Stimulated activated naive CD8-positive, alpha-beta T cell treated with anti-CD3 and anti-CD28 coated beads, Interleukin-15, amount 100 ng/mL, for 72 hours (primary cell): ENCODE results near the gene TUBB4B.

Experiments
- ATAC-seq: fragments of 150-1000 bp; cut with Tn5 transposase; 2 replicates; pipeline ENCODE4 v1.10.0; 2021; ENCODE audit warnings: mild to moderate bottlenecking, moderate library complexity
- DNase-seq, 2 donors: peaks; one replicate each; pipeline ENCODE4 v3.0.0; 2021 to 2022
- H3K27ac Mint-ChIP-seq, 2 donors: one replicate each; pipeline ENCODE4 v1.8.0; 2022; ENCODE audit warnings: mild to moderate bottlenecking in 2 of 2, mixed read lengths in 2 of 2, moderate library complexity in 2 of 2
- H3K27me3 Mint-ChIP-seq: one replicate; pipeline ENCODE4 v1.8.0; 2022; ENCODE audit warnings: mixed read lengths
- H3K4me1 Mint-ChIP-seq: one replicate; pipeline ENCODE4 v1.8.0; 2022; ENCODE audit warnings: mild to moderate bottlenecking, mixed read lengths
- H3K4me3 Mint-ChIP-seq, 2 donors: one replicate each; pipeline ENCODE4 v1.8.0; 2022; ENCODE audit warnings: mild to moderate bottlenecking in 2 of 2, mixed read lengths in 2 of 2, moderate library complexity in 1 of 2
- H3K9me3 Mint-ChIP-seq, 2 donors: one replicate each; pipeline ENCODE4 v1.8.0; 2022; ENCODE audit warnings: mixed read lengths in 2 of 2

TUBB4B gene

DNA sequence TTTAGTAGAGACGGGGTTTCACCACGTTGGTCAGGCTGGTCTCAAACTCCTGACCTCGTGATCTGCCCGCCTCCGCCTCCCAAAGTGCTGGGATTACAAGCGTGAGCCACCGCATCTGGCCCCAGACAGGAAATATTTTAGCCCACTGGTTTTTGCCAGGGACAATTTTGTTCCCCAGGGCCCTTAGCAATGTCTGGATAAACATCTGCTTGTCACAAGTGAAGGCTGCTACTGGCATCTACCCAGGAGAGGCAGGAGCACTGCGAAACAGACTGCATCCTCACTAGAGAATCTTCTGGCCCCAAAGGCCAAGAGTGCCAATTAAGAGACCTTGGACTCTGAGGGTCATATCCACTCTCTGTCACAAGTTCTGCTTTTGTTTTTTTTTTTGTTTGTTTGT is 38.1 kb upstream of the TUBB4B start:
- Mint-ChIP-seq H3K27me3 (peaks cover 15% of the 10 kb centered on the region), H3K4me3 (no peak overlapping the region), H3K4me1 (peaks cover 82% of the 10 kb centered on the region), H3K9me3 (no peaks in the 10 kb centered on the region), H3K27ac (no peak overlapping the region)
- ATAC-seq, result no peak
- no peak for DNase-seq

DNA sequence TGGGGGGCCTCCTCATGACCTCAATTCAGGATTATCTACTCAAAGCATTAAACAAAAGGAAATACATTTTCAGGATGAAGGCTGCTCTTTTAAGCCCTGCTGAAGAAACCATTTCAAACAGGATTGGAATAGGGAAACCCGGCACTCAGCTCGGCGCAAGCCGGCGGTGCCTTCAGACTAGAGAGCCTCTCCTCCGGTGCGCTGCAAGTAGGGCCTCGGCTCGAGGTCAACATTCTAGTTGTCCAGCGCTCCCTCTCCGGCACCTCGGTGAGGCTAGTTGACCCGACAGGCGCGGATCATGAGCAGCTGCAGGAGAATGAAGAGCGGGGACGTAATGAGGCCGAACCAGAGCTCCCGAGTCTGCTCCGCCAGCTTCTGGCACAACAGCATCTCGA is 36.4 kb upstream of the TUBB4B start:
- Mint-ChIP-seq H3K27me3 (peaks cover 1% of the 10 kb centered on the region), H3K4me3 (peak overlapping the region; percentile 95 to 98), H3K4me1 (peaks cover 70% of the 10 kb centered on the region), H3K9me3 (no peaks in the 10 kb centered on the region), H3K27ac (peak overlapping the region; percentile 92 to 95)
- DNase-seq (no peak), ATAC-seq (no peak)

DNA sequence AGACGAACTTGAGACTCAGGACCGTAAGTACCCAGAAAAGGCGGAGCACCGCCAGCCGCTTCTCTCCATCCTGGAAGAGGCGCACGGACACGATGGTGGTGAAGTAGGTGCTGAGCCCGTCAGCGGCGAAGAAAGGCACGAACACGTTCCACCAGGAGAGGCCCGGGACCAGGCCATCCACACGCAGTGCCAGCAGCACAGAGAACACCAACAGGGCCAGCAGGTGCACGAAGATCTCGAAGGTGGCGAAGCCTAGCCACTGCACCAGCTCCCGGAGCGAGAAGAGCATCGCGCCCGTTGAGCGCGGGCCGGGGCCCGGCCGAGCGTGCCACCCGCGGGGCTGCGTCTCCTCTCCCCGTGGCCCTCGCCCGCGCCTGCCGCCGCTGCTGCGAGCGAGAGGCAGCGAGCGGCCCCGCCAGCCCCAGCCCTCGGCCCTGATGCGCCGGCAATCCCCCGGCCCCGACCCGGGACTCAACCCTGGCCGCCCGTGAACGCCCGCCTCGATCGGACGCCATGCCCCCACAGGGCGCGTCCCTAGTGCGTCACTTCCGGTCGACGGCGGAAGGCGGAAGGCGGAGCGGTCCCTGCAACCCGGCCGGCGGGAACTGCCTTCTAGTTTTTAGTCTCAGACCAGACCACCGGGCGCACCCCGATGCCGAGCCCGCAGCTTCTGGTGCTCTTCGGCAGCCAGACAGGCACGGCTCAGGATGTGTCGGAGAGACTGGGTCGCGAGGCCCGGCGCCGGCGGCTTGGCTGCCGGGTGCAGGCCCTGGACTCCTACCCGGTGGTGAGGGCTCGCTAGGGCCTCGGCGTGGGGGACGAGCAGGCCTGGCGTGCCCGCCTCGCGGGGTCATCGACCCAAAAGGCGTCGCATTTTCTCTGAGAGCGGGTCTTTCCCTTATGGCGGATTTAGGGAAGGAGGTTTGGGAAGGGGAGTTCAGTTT is 35.7 kb upstream of the TUBB4B start, which contains the start of the genes NDOR1 and TMEM203:
Gene NDOR1, plus strand, starts transcription at position 575 of the 944 bp plus-strand sequence. Its CDS starts 78 bp downstream, at position 653.
Gene TMEM203, minus strand, starts transcription at position 523 of the 944 bp plus-strand sequence. Its CDS starts 234 bp downstream, at position 289.
- Mint-ChIP-seq H3K4me1 (peaks cover 69% of the 10 kb centered on the region), H3K9me3 (no peaks in the 10 kb centered on the region), H3K27me3 (no peaks in the 10 kb centered on the region), H3K27ac (peak within 1 kb of the TSS; percentile 96 to 97), H3K4me3 (peak within 1 kb of the TSS; percentile 95 to 98)
- DNase-seq (peak; percentile 88 to 92), ATAC-seq (peak; percentile 71)

DNA sequence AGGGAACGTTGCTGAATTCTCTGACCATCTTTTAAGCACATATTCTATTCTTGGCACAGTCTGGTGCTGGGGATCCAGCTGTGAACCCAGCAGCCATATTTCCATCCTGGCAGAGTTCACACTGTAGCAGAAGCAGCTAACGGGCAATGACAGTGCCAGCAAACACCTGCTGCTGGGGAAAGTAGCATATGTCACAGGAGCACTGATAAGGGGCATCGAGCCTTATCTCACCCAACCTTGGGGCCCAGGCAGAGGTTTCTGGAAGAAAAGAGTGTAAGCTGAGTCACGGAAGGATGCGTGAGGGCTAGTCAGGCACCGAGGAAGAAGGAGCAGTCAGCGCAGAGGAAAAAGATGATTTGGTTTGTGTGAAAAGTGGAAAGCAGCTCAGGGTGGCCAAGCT is 34.5 kb upstream of the TUBB4B start:
- H3K9me3 Mint-ChIP-seq, result no peaks in the 10 kb centered on the region
- DNase-seq (no peak), ATAC-seq (no peak)
- H3K4me3 Mint-ChIP-seq, result peak overlapping the region; percentile 95 to 98
- peak overlapping the region; percentile 96 to 97 for H3K27ac Mint-ChIP-seq
- peaks cover 60% of the 10 kb centered on the region for H3K4me1 Mint-ChIP-seq
- no peaks in the 10 kb centered on the region for H3K27me3 Mint-ChIP-seq

DNA sequence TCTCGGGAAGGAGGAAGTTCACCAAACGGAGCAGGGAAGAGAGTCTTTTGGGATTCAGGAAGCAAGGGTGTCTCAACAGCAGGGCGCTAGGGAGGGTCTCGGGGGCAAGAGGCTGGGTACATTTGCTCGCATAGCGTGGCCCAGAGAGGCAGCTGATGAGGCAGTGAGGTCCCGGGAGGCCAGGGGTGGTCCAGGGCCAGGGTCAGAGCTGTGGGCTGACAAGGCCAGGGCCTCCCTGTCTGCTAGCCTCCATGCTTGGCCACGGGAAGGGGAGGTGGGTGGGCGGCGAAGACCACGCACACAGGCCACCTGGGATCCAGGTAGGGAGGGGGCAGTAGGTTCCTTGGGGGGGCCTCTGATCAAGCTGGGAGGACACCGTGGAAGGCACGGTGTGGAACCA is 29.6 kb upstream of the TUBB4B start:
- no peak for DNase-seq
- peak; percentile 19 for ATAC-seq
- Mint-ChIP-seq H3K27ac (peak overlapping the region in 1 of 2 donors; percentile 7), H3K4me3 (no peak overlapping the region), H3K9me3 (no peaks in the 10 kb centered on the region), H3K27me3 (no peaks in the 10 kb centered on the region), H3K4me1 (peaks cover 18% of the 10 kb centered on the region)

DNA sequence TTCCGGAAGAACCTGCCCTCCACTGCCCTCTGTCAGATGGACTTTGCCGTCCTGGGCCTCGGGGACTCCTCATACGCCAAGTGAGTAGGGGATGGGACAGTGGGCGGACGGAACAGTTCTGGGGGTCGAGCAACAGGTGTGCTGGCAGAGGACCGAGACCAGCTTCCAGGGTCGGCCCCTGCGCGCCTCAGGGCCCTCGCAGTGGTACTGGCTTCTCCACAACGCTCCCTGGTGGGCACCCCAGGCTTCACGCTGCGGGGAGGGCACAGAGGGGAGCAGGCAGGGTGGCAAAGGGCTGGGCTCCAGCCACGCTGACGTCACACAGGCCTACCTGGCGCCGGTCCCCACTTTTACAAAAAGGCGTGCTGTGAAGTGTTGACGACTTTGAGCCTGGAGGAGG is 28.6 kb upstream of the TUBB4B start:
- H3K9me3 Mint-ChIP-seq, result no peaks in the 10 kb centered on the region
- no peaks in the 10 kb centered on the region for H3K27me3 Mint-ChIP-seq
- H3K27ac Mint-ChIP-seq, result no peak overlapping the region
- H3K4me3 Mint-ChIP-seq, result no peak overlapping the region
- DNase-seq (no peak), ATAC-seq (no peak)
- peaks cover 8% of the 10 kb centered on the region for H3K4me1 Mint-ChIP-seq

DNA sequence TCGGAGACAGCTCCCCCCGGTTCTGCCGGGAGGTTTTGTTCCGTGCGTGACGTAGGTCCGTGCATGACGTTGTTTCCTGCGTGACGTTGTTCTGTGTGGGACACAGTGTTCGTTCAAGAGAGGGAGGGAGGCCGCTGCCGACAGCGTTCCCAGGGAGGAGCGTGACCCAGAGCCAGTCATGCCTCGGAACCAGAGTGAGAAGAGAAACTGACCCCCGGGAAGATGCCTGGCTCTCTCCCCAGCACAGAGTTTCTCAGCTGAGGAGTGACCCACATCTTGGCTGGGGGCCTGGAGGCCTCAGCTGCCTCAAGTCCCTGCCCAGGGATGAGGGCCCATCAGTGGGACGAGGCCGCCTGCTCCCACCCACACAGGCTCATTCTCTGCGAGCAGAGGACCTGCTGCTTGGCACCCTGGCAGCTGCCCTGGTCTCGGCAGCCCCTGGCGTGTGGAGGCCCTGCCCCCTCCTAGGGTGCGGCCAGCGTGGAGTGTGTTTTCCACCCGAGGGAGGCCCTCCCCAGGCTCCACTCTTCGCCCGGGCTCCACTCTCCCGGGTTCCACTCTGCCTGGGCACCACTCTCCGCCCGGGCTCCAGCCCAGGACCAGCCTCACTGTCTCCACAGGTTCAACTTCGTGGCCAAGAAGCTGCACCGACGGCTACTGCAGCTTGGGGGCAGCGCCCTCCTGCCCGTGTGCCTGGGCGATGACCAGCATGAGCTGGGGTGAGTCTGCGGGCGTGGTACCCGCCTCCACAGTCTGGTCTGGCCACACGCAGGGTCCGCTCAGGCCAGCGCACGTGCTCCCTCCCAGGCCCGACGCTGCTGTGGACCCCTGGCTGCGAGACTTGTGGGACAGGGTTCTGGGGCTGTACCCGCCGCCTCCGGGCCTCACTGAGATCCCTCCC is 27.7 kb upstream of the TUBB4B start:
- ATAC-seq (peak; percentile 32), DNase-seq (no peak)
- Mint-ChIP-seq H3K27me3 (no peaks in the 10 kb centered on the region), H3K4me1 (peaks cover 5% of the 10 kb centered on the region), H3K9me3 (no peaks in the 10 kb centered on the region), H3K4me3 (no peak overlapping the region), H3K27ac (no peak overlapping the region)

DNA sequence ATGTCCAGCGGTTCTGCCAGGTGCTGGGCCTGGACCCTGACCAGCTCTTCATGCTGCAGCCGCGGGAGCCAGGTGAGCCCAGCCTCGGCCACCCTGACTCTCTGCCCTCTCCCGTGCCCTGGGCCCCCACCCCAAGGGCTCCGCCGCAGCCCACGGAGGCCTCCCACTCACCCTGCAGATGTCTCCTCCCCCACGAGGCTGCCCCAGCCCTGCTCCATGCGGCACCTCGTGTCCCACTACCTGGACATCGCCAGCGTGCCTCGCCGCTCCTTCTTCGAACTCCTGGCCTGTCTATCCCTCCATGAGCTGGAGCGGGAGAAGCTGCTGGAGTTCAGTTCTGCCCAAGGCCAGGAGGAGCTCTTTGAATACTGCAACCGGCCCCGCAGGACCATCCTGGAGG is 26.5 kb upstream of the TUBB4B start:
- H3K27me3 Mint-ChIP-seq, result no peaks in the 10 kb centered on the region
- DNase-seq (no peak), ATAC-seq (no peak)
- no peaks in the 10 kb centered on the region for H3K4me1 Mint-ChIP-seq
- no peak overlapping the region for H3K27ac Mint-ChIP-seq
- no peaks in the 10 kb centered on the region for H3K9me3 Mint-ChIP-seq
- no peak overlapping the region for H3K4me3 Mint-ChIP-seq

DNA sequence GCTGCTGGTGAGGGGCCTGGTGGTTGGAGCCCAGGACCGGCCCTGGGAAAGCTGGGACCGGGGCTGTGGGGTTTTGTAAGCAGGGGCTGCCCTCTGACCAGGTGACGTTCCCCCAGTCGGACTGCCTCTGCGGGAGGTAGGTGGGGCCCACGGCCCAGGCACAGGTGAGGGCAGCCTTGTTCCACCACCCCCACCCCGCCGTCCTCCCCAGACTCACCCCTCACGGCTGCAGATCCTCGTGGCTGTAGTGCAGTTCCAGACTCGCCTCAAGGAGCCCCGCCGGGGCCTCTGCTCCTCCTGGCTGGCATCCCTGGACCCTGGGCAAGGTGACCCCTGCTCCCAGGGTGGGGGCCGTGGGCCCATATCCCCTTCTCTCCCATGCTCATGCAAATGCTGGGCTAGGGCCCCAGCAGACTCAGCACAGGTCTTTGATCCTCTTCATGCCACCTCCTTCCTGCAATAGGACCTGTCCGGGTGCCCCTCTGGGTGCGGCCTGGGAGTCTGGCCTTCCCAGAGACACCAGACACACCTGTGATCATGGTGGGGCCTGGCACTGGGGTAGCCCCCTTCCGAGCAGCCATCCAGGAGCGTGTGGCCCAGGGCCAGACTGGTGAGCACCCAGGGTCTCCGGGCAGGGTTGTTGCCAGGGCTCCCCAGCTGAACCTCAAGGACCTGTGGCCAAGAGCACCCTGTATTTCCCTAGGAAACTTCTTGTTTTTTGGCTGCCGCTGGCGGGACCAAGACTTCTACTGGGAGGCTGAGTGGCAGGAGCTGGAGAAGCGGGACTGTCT is 25.7 kb upstream of the TUBB4B start:
- ATAC-seq, result no peak
- Mint-ChIP-seq H3K27me3 (no peaks in the 10 kb centered on the region), H3K4me1 (no peaks in the 10 kb centered on the region), H3K4me3 (no peak overlapping the region), H3K9me3 (no peaks in the 10 kb centered on the region), H3K27ac (peak overlapping the region in 1 of 2 donors; percentile 33)
- no peak for DNase-seq

DNA sequence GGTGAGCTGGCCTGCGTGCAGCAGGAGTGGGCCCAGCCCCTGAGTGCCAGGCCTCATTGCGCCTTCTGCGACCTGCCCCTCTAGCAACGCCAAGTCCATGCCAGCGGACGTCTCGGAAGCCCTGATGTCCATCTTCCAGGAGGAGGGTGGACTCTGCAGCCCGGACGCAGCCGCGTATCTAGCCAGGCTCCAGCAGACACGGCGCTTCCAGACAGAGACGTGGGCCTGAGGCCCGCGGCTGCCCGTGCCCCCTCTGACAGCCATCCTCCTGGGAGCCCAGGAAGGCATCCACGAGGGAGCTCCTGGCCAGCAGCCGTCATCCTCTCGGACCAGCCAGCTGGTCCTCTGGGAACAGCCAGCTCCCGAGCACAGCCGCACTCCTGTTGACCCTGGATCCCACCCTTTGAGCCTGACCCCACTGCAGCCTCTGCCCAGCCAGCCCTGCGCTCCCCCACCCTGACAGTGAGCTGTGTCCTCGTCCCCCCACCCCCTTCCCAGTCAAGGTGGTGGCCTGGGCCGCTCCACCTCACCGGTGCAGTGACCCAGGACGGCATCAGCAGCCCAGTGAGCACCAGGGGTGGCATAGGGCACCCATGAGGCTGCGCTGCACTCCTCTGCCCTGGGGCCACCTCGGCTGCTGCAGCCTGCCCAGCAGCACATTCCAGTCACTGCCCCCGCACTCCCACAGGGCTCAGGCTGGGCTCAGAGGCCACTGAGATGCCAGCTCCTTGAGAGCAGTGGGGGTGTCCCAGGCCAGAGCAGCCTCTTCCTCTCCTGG is 24.7 kb upstream of the TUBB4B start:
- no peak overlapping the region for H3K27ac Mint-ChIP-seq
- H3K27me3 Mint-ChIP-seq, result no peaks in the 10 kb centered on the region
- no peaks in the 10 kb centered on the region for H3K9me3 Mint-ChIP-seq
- no peak overlapping the region for H3K4me3 Mint-ChIP-seq
- ATAC-seq, result no peak
- no peak for DNase-seq
- no peaks in the 10 kb centered on the region for H3K4me1 Mint-ChIP-seq

DNA sequence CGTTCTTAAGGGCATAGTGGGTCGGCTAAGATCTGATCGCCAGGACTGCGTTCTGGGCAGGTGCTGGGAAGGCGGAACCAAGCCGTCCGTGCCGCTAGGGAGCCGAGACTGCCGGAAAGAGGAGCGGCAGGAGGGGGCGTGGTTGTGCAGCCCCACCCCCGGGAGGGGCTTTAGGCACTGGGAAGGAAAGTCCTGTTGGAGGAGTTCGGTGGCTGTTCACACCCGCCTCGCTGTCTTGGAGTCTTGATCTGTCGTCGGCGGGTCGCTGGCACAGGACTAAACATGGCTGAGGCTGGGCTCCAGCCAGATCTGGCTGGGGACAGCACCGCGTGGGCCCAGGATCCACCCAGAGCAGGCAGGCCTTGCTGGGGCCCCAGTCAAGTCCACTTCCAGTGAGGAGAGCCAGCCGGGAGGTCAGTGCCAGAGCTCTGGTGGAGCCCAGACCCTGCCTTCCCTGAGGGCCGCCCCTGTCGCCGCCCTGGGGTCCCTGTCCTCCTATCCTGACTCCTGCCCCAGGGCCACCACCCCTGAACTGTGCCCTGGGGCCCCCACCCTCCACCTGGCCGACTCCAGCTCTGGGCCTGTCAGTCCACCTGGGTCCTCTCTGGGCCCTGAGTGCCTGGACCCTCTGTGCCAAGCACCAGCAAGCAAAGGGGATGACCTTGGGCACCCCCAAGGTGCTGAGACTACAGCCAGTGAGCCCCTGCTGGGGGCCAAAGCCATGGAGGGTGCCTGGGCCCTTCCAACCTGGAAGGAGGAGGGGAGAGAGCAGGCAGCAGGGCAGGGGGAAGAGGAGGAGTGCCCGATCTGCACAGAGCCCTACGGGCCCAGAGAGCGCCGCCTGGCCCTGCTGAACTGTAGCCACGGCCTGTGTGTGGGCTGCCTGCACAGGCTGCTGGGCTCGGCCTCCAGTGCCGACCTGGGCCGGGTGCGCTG is 23.5 kb upstream of the TUBB4B start:
- no peak for DNase-seq
- Mint-ChIP-seq H3K4me3 (no peak overlapping the region), H3K27ac (no peak overlapping the region), H3K9me3 (no peaks in the 10 kb centered on the region), H3K27me3 (no peaks in the 10 kb centered on the region), H3K4me1 (no peaks in the 10 kb centered on the region)
- ATAC-seq, result no peak

DNA sequence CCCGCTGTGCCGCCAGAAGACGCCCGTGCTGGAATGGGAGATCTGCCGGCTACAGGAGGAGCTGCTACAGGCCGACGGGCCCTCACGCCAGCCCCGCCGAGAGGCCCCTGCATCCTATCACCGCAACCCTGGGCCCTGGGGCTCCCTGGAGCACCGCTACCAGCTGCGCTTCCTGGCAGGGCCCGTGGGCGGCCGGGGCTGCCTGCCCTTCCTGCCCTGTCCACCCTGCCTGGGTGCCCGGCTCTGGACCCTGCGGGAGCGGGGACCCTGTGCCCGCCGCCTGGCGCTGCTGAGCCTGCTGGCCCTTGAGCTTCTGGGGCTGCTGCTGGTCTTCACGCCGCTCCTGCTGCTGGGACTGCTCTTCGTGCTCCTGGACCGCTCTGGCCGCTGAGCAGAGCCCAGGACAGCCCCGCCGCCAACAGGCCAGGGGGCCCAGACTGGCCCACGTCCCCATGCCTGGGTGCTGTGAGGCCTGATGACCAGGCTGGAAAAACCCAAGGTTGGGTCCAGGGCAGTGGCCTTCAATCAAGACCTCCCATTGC is 22.8 kb upstream of the TUBB4B start:
- Mint-ChIP-seq H3K27ac (no peak overlapping the region), H3K4me1 (peaks cover 6% of the 10 kb centered on the region)

DNA sequence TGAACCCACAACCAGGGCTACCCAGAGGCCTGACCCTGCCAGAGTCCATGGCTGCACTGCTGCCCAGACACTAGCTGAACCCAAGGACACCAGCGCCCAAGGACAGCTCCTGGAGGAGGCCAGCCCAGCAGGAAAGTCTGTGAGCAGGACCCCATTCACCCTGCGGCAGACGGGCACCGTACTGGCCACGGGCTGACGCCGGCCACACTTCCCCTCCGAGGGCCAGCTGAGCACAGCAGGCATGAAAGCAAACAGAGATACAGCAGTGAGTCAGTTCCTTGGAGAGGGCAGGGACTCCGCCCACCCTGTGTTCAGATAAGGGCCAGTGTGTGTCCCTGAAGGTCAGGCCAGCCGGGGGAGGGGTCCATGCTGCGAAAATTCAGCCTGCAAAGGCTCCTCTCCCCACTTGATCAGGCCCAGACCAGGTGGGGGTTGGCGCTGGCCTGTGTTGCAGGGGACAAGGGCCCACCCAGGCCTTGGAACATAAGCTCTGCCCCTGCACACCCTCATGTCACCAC is 22.3 kb upstream of the TUBB4B start:
- Mint-ChIP-seq H3K4me3 (no peak overlapping the region), H3K9me3 (no peaks in the 10 kb centered on the region), H3K27me3 (no peaks in the 10 kb centered on the region), H3K27ac (no peak overlapping the region), H3K4me1 (peaks cover 6% of the 10 kb centered on the region)
- ATAC-seq (no peak), DNase-seq (no peak)

More for the DNA sequence above, 22.8 kb upstream of the TUBB4B start:
- DNase-seq (no peak), ATAC-seq (no peak)
- H3K9me3 Mint-ChIP-seq, result no peaks in the 10 kb centered on the region
- no peaks in the 10 kb centered on the region for H3K27me3 Mint-ChIP-seq
- no peak overlapping the region for H3K4me3 Mint-ChIP-seq
